ENCODE results near the gene NDUFAF4. TPM values are rescaled to one million over a fixed set of nuclear protein-coding genes. Genes with fewer than 3 reads are reported as not detected.

The NDUFAF4 gene
- total and polyA plus RNA-seq, 2 experiments from 2014 or later, result 7.2 to 83.4 TPM

DNA sequence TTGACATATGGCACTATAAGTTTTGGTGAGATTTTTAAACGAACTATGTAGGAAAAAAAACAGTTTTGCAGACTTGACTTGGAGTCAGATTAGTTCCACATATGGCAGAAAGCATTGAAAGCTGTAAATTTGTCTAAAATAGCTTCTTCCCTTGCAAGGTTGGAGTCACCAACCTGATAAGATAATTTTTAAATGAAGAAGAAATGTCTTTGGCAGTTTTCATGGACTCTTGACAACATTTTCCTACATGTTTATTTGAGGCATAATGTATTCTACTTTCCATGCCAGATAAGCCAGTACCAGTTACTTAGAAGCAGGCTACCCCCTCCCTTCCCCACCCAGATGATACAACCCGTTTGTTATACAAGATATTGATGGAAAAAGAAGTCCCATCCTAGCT, 32.0 kb upstream of the NDUFAF4 start:
- no peak overlapping the region for H3K9ac ChIP-seq
- WGBS, 2 experiments (ENCODE audit: low coverage in 1 of 2, low lambda C conversion rate in 2 of 2, missing lambda C conversion rate in 2 of 2), result 7 to 8% methylated on average over 2 of the region's 2 CpGs
- no peaks in the 10 kb centered on the region for H3F3A ChIP-seq (ENCODE audit: insufficient read depth)
- H3K4me2 ChIP-seq (ENCODE audit: unreplicated experiment), result no peak overlapping the region
- H3K36me3 ChIP-seq (ENCODE audit: low read depth), result no peaks in the 10 kb centered on the region
- no peak overlapping the region for H3K27ac ChIP-seq
- in situ Hi-C loops (cut with MboI), result no loop called here
- TF ChIP-seq EZH2 (IDR thresholded peaks at IDR 0.05; ENCODE audit: insufficient read depth, poor library complexity, severe bottlenecking), result no peak
- TF ChIP-seq EZH2phosphoT487 (IDR thresholded peaks at IDR 0.05; ENCODE audit: insufficient read depth, low read depth), result no peak
- no peaks in the 10 kb centered on the region for H4K20me1 ChIP-seq (ENCODE audit: insufficient read depth)
- H3K4me1 ChIP-seq (ENCODE audit: insufficient read depth), result no peaks in the 10 kb centered on the region
- peaks cover 44% of the 10 kb centered on the region for H3K27me3 ChIP-seq (replicated peaks; ENCODE audit: insufficient read depth)
- no peak overlapping the region for H2AFZ ChIP-seq
- H3K79me2 ChIP-seq (ENCODE audit: insufficient read depth), result no peaks in the 10 kb centered on the region
- no peak for DNase-seq
- H3K4me3 ChIP-seq, result no peak overlapping the region
- H3K9me3 ChIP-seq (ENCODE audit: low read depth), result no peaks in the 10 kb centered on the region
- no peaks in the 10 kb centered on the region for H3K9me2 ChIP-seq (ENCODE audit: insufficient read depth)

DNA sequence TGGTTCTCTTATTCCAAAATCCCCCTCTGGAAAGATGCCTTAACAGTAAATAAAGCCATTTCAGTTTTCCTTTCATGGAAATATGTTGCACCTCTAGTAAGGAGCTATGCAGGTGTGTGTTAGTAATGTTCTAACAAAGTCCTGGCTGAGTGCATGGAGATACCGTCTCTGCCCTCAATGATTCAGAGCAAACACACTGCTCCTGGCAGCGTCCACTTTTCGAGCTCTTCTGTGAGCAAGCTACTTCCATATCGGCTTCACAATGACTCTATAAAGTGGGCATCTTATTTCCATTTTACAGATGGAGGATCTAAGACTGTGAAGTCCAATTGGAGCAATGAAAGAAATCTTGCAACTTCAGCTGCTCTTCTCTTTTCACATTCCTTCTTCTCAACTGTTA, 30.0 kb upstream of the NDUFAF4 start:
- DNase-seq, result no peak
- Histone ChIP-seq H2AFZ (no peak overlapping the region), H4K20me1 (ENCODE audit: insufficient read depth) (no peaks in the 10 kb centered on the region), H3K27me3 (replicated peaks; ENCODE audit: insufficient read depth) (peaks cover 61% of the 10 kb centered on the region), H3K4me1 (ENCODE audit: insufficient read depth) (no peaks in the 10 kb centered on the region), H3K27ac (no peak overlapping the region), H3K9me3 (ENCODE audit: low read depth) (no peaks in the 10 kb centered on the region), H3K4me2 (ENCODE audit: unreplicated experiment) (no peak overlapping the region), H3K9ac (no peak overlapping the region), H3K79me2 (ENCODE audit: insufficient read depth) (no peaks in the 10 kb centered on the region), H3F3A (ENCODE audit: insufficient read depth) (no peaks in the 10 kb centered on the region), H3K36me3 (ENCODE audit: low read depth) (no peaks in the 10 kb centered on the region), H3K4me3 (no peak overlapping the region), H3K9me2 (ENCODE audit: insufficient read depth) (no peaks in the 10 kb centered on the region)
- in situ Hi-C loops (cut with MboI), result no loop called here
- 67 to 75% methylated on average over 4 of the region's 4 CpGs for WGBS, 2 experiments (ENCODE audit: low coverage in 1 of 2, low lambda C conversion rate in 2 of 2, missing lambda C conversion rate in 2 of 2)
- TF ChIP-seq EZH2phosphoT487 (IDR thresholded peaks at IDR 0.05; ENCODE audit: insufficient read depth, low read depth), result no peak
- TF ChIP-seq EZH2 (IDR thresholded peaks at IDR 0.05; ENCODE audit: insufficient read depth, poor library complexity, severe bottlenecking), result no peak

DNA sequence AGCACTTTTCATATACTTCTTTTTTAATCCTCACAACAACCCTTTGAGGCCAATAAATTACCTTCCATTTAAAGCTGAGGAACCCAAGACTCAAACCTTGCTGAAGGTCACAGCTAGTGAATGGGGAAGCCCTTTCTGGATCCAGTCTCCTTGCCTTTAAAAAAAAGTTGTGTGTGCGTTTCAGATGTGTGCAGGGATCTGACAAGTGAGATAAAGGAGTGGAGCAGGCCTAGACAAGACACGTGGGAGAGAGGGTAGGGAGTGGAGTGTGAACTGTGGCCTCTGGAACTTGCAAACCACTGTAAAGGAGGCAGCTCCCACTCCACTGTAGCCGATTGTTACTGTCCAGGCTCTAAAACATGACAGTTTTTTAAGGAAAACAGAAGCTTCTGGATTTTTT, 28.7 kb upstream of the NDUFAF4 start:
- Histone ChIP-seq H4K20me1 (ENCODE audit: insufficient read depth) (no peaks in the 10 kb centered on the region), H3F3A (ENCODE audit: insufficient read depth) (no peaks in the 10 kb centered on the region), H3K9ac (no peak overlapping the region), H3K27ac (no peak overlapping the region), H3K36me3 (ENCODE audit: low read depth) (no peaks in the 10 kb centered on the region), H2AFZ (no peak overlapping the region), H3K79me2 (ENCODE audit: insufficient read depth) (no peaks in the 10 kb centered on the region), H3K4me2 (ENCODE audit: unreplicated experiment) (no peak overlapping the region), H3K9me3 (ENCODE audit: low read depth) (no peaks in the 10 kb centered on the region), H3K9me2 (ENCODE audit: insufficient read depth) (no peaks in the 10 kb centered on the region), H3K4me3 (no peak overlapping the region), H3K27me3 (replicated peaks; ENCODE audit: insufficient read depth) (peaks cover 66% of the 10 kb centered on the region), H3K4me1 (ENCODE audit: insufficient read depth) (no peaks in the 10 kb centered on the region)
- WGBS, 2 experiments (ENCODE audit: low coverage in 1 of 2, low lambda C conversion rate in 2 of 2, missing lambda C conversion rate in 2 of 2), result 63 to 78% methylated on average over 3 of the region's 3 CpGs
- in situ Hi-C loops (cut with MboI), result no loop called here
- no peak for DNase-seq
- TF ChIP-seq EZH2 (IDR thresholded peaks at IDR 0.05; ENCODE audit: insufficient read depth, poor library complexity, severe bottlenecking), result no peak
- no peak for TF ChIP-seq EZH2phosphoT487 (IDR thresholded peaks at IDR 0.05; ENCODE audit: insufficient read depth, low read depth)

DNA sequence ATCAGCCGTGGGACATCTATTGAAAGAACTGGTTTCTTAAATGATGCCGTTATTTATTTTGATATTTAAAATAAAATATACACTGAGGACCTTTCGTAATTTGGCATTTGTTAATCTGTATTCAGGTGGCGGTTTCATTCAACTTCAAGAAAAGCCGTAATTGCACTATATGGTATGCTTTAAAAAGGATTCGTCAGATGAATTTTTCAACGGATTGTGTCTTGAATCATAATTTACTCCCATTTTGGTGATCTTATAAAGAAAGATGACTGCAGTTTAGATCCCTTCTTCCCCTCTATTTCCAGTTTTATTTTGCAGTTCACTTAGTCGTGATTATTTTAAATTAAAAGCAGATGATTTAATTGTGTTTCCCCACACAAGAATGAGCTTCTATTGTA, 27.6 kb upstream of the NDUFAF4 start:
- H3K9me3 ChIP-seq (ENCODE audit: low read depth), result no peaks in the 10 kb centered on the region
- WGBS, 2 experiments (ENCODE audit: low coverage in 1 of 2, low lambda C conversion rate in 2 of 2, missing lambda C conversion rate in 2 of 2), result 33 to 35% methylated on average over 8 of the region's 8 CpGs
- H3K9ac ChIP-seq, result no peak overlapping the region
- H3K27ac ChIP-seq, result no peak overlapping the region
- no peak for TF ChIP-seq EZH2 (IDR thresholded peaks at IDR 0.05; ENCODE audit: insufficient read depth, poor library complexity, severe bottlenecking)
- TF ChIP-seq EZH2phosphoT487 (IDR thresholded peaks at IDR 0.05; ENCODE audit: insufficient read depth, low read depth), result no peak
- no peak overlapping the region for H3K4me3 ChIP-seq
- H3F3A ChIP-seq (ENCODE audit: insufficient read depth), result no peaks in the 10 kb centered on the region
- in situ Hi-C loops (cut with MboI), result no loop called here
- H2AFZ ChIP-seq, result peak overlapping the region; percentile 69; the same call in 1 of the 2 replicates
- DNase-seq, result no peak
- H4K20me1 ChIP-seq (ENCODE audit: insufficient read depth), result no peaks in the 10 kb centered on the region
- no peaks in the 10 kb centered on the region for H3K36me3 ChIP-seq (ENCODE audit: low read depth)
- peaks cover 75% of the 10 kb centered on the region for H3K27me3 ChIP-seq (replicated peaks; ENCODE audit: insufficient read depth)
- H3K4me2 ChIP-seq (ENCODE audit: unreplicated experiment), result no peak overlapping the region
- no peaks in the 10 kb centered on the region for H3K4me1 ChIP-seq (ENCODE audit: insufficient read depth)
- no peaks in the 10 kb centered on the region for H3K79me2 ChIP-seq (ENCODE audit: insufficient read depth)
- H3K9me2 ChIP-seq (ENCODE audit: insufficient read depth), result no peaks in the 10 kb centered on the region

Measured in GM23248 (cell line).